Endometrial microvascular endothelial cells (primary cell): ENCODE results near the gene LAGE3. TPM values are rescaled to one million over a fixed set of nuclear protein-coding genes. Genes with fewer than 3 reads are reported as not detected.
"Not testable (repeated sequence)": the region's sequence is repeated elsewhere in the genome, so short reads cannot be mapped to it uniquely, and the experiment has no call there.

Experiments
- in situ Hi-C: cut with HindIII; loops from 2 replicates; pipeline ENCODE4 v1.10.0; 2017; ENCODE audit warnings: low sequenced_read_pairs, low pct_unique_long_range_greater_than_20kb; ENCODE audit errors: inconsistent ontology term
- total RNA-seq: library from RNA; depleted of rRNA; stranded (reverse); fragments of >200 nt; gene quantifications from one replicate; pipeline ENCODE4 v1.2.3, GENCODE V29; 2015; ENCODE audit errors: inconsistent ontology term

LAGE3 gene
- total RNA-seq, 1 donor from 2014 or later = 30.1 TPM

GRCh38 chrX:154505734-154506133, 26.7 kb upstream of the LAGE3 start:
- in situ Hi-C loops = no loop called here

- in situ Hi-C loops = no loop called here
Measured at GRCh38 chrX:154502989-154503388, 23.9 kb upstream of the LAGE3 start.

- in situ Hi-C loops = no loop called here
Measured at GRCh38 chrX:154502098-154502497, 23.0 kb upstream of the LAGE3 start.

- in situ Hi-C loops = not testable (repeated sequence)
Measured at GRCh38 chrX:154501423-154501822, 22.3 kb upstream of the LAGE3 start.

GRCh38 chrX:154496591-154497137, 17.6 kb upstream of the LAGE3 start:
- in situ Hi-C loops = not testable (repeated sequence)

- in situ Hi-C loops = no loop called here
Measured at GRCh38 chrX:154495472-154495922, 16.4 kb upstream of the LAGE3 start.

GRCh38 chrX:154494715-154495114, 15.6 kb upstream of the LAGE3 start:
- in situ Hi-C loops = no loop called here

GRCh38 chrX:154490414-154491083, 11.5 kb upstream of the LAGE3 start, which contains the start of gene SLC10A3:
Gene SLC10A3, minus strand, starts transcription at chrX:154490629. Its CDS starts 1,689 bp downstream, at chrX:154488940.
- in situ Hi-C loops = no loop called here

GRCh38 chrX:154490021-154490413, 10.9 kb upstream of the LAGE3 start:
- in situ Hi-C loops = no loop called here

- in situ Hi-C loops = no loop called here
Measured at GRCh38 chrX:154489182-154489581, 10.1 kb upstream of the LAGE3 start.

GRCh38 chrX:154488336-154489075, 9.4 kb upstream of the LAGE3 start:
- in situ Hi-C loops = no loop called here

- in situ Hi-C loops = no loop called here
Measured at GRCh38 chrX:154487518-154488290, 8.6 kb upstream of the LAGE3 start.

GRCh38 chrX:154486396-154487207, 7.5 kb upstream of the LAGE3 start, which contains the start of gene UBL4A:
Gene UBL4A, minus strand, starts transcription at chrX:154486615. Its CDS starts 31 bp downstream, at chrX:154486584.
- in situ Hi-C loops = no loop called here

GRCh38 chrX:154486052-154486395, 6.9 kb upstream of the LAGE3 start:
- in situ Hi-C loops = no loop called here

- in situ Hi-C loops = no loop called here
Measured at GRCh38 chrX:154485150-154486051, 6.3 kb upstream of the LAGE3 start.

GRCh38 chrX:154484255-154485149, 5.4 kb upstream of the LAGE3 start:
- in situ Hi-C loops = no loop called here

- in situ Hi-C loops = no loop called here
Measured at GRCh38 chrX:154483325-154483724, 4.2 kb upstream of the LAGE3 start.
